HEK293 (cell line): ENCODE data around the gene PSRC1.

Experiments
- CTCF ChIA-PET: fragments of 350-600 bp; formaldehyde crosslinking; extraction: SDS; loops from one replicate; lab custom pipeline; 2021; ENCODE audit warnings: antibody characterized with exemption; lab: Yijun Ruan, JAX
- POLR2A ChIA-PET: fragments of 300-600 bp; formaldehyde crosslinking; extraction: SDS; loops from one replicate; lab custom pipeline; 2020; ENCODE audit warnings: antibody characterized with exemption, inconsistent platforms; lab: Yijun Ruan, JAX
- H3K27ac ChIP-seq: fragments of 200-500 bp; sonication (Bioruptor generic); 2 replicates; pipeline ENCODE4 v1.5.1; 2014; ENCODE audit warnings: low read depth, low read length, control low read depth, inconsistent platforms; ENCODE audit errors: extremely low read depth
- H3K36me3 ChIP-seq, 2 experiments: fragments of 200-500 bp in 1 of 2; sonication (Bioruptor generic) in 1 of 2; 1 replicate in 1 of 2; 2 replicates in 1 of 2; pipeline ENCODE4 v1.5.1; 2014 to 2017; ENCODE audit warnings: inconsistent platforms in 2 of 2, low read length in 2 of 2; ENCODE audit not compliant: control insufficient read depth in 2 of 2, insufficient read depth in 1 of 2
- H3K4me1 ChIP-seq: fragments of 200-500 bp; sonication (Bioruptor generic); 2 replicates; pipeline ENCODE4 v1.5.1; 2014; ENCODE audit warnings: mild to moderate bottlenecking, low read length, inconsistent platforms; ENCODE audit not compliant: control insufficient read depth, insufficient read depth
- H3K4me3 ChIP-seq: 2 replicates; pipeline ENCODE4 v1.5.1; 2011; ENCODE audit warnings: low read depth, mild to moderate bottlenecking, control low read depth, low read length, moderate library complexity
- H3K9me3 ChIP-seq: fragments of 200-500 bp; sonication (Bioruptor generic); 2 replicates; pipeline ENCODE4 v1.5.1; 2014; ENCODE audit warnings: low read depth, low read length, inconsistent platforms; ENCODE audit not compliant: control insufficient read depth, insufficient read depth
- BCL11A ChIP-seq: fragments of 450-650 bp; formaldehyde crosslinking; IDR thresholded peaks from 2 replicates; pipeline ENCODE4 v1.5.1; 2016; ENCODE audit warnings: low read depth, missing biosample characterization, missing genetic modification characterization
- HOXA7 ChIP-seq: sonication (generic); formaldehyde crosslinking; IDR thresholded peaks from 2 replicates; pipeline ENCODE4 v1.8.1; 2022; ENCODE audit warnings: missing genetic modification reagents, borderline replicate concordance
- RBAK ChIP-seq: fragments of 450-650 bp; formaldehyde crosslinking; IDR thresholded peaks from 2 replicates; pipeline ENCODE4 v1.5.1; 2016; ENCODE audit warnings: missing biosample characterization, missing genetic modification characterization
- YY2 ChIP-seq: fragments of 450-650 bp; formaldehyde crosslinking; IDR thresholded peaks from 2 replicates; pipeline ENCODE4 v1.5.1; 2016; ENCODE audit warnings: missing biosample characterization, missing genetic modification characterization
- ZNF140 ChIP-seq: fragments of 450-650 bp; formaldehyde crosslinking; IDR thresholded peaks from 2 replicates; pipeline ENCODE4 v1.5.1; 2016; ENCODE audit warnings: missing biosample characterization, missing genetic modification characterization
- ZNF404 ChIP-seq: fragments of 450-650 bp; formaldehyde crosslinking; IDR thresholded peaks from 2 replicates; pipeline ENCODE4 v1.5.1; 2017; ENCODE audit warnings: missing biosample characterization, missing genetic modification characterization
- ZNF521 ChIP-seq: fragments of 450-650 bp; formaldehyde crosslinking; IDR thresholded peaks from 2 replicates; pipeline ENCODE4 v1.5.1; 2017; ENCODE audit warnings: missing biosample characterization, mild to moderate bottlenecking, missing genetic modification characterization
- ZNF571 ChIP-seq: fragments of 450-650 bp; formaldehyde crosslinking; IDR thresholded peaks from 2 replicates; pipeline ENCODE4 v1.5.0; 2017; ENCODE audit warnings: missing biosample characterization, missing genetic modification characterization
- ZNF610 ChIP-seq: fragments of 450-650 bp; formaldehyde crosslinking; IDR thresholded peaks from 2 replicates; pipeline ENCODE4 v1.5.1; 2016; ENCODE audit warnings: missing biosample characterization, missing genetic modification characterization, borderline replicate concordance
- ZNF654 ChIP-seq: fragments of 450-650 bp; formaldehyde crosslinking; IDR thresholded peaks from 2 replicates; pipeline ENCODE4 v1.5.1; 2016; ENCODE audit warnings: low read depth, missing biosample characterization, missing genetic modification characterization
- ZNF664 ChIP-seq: fragments of 450-650 bp; formaldehyde crosslinking; IDR thresholded peaks from 2 replicates; pipeline ENCODE4 v1.5.1; 2016; ENCODE audit warnings: missing biosample characterization, missing genetic modification characterization
- TF ChIP-seq, protein P1 (sequence below): fragments of 450-650 bp; formaldehyde crosslinking; IDR thresholded peaks from 2 replicates; pipeline ENCODE4 v1.5.1; 2017; ENCODE audit warnings: missing biosample characterization, missing genetic modification characterization
- TF ChIP-seq, protein P2 (sequence below): fragments of 450-650 bp; formaldehyde crosslinking; IDR thresholded peaks from 2 replicates; pipeline ENCODE4 v1.5.1; 2016; ENCODE audit warnings: missing biosample characterization, missing genetic modification characterization
- TF ChIP-seq, protein P3 (sequence below): fragments of 450-650 bp; formaldehyde crosslinking; IDR thresholded peaks from 2 replicates; pipeline ENCODE4 v1.5.1; 2016; ENCODE audit warnings: missing biosample characterization, missing genetic modification characterization
- TF ChIP-seq, protein P4 (sequence below): fragments of 450-650 bp; formaldehyde crosslinking; IDR thresholded peaks from 2 replicates; pipeline ENCODE4 v1.5.1; 2016; ENCODE audit warnings: missing biosample characterization, missing genetic modification characterization

Gene PSRC1

DNA sequence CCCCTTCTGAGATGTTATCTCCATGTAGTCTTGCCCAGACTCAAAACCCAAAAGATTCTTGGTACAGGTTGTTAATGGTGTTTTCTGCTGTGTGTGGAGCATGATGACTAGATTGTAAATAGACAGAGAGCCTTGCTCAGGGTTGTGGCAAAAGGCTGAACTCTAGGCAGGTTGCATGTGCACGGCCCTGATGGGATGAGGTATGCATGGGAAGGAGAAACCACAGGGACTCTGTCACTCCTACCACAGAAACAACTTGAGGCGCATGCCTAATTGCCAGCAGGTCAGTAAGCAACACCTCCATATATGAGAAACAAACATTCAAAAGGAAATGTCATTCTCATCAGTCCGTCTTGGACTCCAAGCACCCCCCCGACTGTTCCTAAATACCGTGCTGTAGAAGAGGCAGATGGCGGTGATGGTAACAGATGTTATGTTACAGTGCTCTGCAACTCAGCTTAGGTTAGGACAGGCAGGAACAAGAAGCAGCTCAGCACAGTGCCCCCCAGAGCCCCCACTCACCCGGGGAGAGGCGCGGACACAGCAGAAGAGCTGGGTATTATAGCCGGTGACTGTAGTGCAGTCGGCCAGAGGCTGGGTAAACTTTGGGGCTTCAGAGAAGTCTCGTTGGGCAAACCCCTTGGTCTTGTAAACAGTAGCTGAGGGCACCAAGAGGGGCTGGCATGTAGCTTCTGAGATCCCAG is 12.9 kb upstream of the PSRC1 start (continued):
- TF ChIP-seq, protein P1, sequence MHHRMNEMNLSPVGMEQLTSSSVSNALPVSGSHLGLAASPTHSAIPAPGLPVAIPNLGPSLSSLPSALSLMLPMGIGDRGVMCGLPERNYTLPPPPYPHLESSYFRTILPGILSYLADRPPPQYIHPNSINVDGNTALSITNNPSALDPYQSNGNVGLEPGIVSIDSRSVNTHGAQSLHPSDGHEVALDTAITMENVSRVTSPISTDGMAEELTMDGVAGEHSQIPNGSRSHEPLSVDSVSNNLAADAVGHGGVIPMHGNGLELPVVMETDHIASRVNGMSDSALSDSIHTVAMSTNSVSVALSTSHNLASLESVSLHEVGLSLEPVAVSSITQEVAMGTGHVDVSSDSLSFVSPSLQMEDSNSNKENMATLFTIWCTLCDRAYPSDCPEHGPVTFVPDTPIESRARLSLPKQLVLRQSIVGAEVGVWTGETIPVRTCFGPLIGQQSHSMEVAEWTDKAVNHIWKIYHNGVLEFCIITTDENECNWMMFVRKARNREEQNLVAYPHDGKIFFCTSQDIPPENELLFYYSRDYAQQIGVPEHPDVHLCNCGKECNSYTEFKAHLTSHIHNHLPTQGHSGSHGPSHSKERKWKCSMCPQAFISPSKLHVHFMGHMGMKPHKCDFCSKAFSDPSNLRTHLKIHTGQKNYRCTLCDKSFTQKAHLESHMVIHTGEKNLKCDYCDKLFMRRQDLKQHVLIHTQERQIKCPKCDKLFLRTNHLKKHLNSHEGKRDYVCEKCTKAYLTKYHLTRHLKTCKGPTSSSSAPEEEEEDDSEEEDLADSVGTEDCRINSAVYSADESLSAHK (tag by site-specific recombination), result no peak

DNA sequence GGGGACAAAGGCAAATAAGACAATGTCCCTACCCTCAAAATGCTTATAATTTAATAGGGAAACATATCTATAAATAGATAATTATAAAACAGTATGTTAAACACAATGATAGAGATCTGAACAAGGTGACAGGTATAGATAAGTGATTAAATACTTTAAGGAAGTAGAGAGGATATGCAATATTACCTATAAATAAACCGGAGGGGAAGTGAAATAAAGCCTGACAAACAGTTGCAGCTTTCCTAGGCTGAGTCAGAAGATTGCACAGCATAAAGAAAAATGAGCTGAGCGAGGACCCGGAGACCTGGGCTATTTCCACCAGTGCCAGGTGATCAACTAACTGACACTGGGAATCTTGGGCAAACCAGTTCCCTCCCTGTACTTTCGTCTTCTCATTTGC is 11.5 kb upstream of the PSRC1 start:
- Histone ChIP-seq H3K36me3 (no peaks in the 10 kb centered on the region), H3K27ac (no peak overlapping the region), H3K4me1 (no peaks in the 10 kb centered on the region), H3K4me3 (no peak overlapping the region), H3K9me3 (no peaks in the 10 kb centered on the region)
- POLR2A ChIA-PET, result no interaction called here
- CTCF ChIA-PET, result no interaction called here
- TF ChIP-seq YY2 (tag by site-specific recombination), result no peak
- TF ChIP-seq ZNF571 (tag by site-specific recombination), result no peak
- TF ChIP-seq, protein P2, sequence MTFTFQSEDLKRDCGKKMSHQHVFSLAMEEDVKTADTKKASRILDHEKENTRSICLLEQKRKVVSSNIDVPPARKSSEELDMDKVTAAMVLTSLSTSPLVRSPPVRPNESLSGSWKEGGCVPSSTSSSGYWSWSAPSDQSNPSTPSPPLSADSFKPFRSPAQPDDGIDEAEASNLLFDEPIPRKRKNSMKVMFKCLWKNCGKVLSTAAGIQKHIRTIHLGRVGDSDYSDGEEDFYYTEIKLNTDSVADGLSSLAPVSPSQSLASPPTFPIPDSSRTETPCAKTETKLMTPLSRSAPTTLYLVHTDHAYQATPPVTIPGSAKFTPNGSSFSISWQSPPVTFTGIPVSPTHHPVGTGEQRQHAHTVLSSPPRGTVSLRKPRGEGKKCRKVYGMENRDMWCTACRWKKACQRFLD (tag by site-specific recombination), result no peak
- no peak for TF ChIP-seq ZNF610 (tag by site-specific recombination)

DNA sequence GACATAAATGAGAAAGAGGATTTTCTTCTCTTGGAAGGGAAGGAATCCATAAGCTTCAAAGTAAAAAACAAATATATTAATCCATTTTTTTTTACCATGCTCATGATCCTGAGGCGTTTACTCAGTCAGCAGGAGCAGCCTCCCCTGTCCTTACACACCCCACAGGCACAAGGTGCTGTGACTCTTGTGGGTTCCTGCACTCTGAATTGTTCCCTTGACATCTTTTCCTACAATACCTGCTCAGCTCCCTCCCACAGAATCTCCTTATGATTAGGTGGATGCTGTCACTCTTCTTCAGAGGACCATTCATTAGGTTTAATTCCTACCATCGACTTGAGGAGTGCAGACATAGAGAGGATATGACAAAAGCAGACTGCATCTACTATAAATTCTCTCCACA is 10.1 kb upstream of the PSRC1 start:
- Histone ChIP-seq H3K36me3 (no peaks in the 10 kb centered on the region), H3K9me3 (no peaks in the 10 kb centered on the region), H3K27ac (no peak overlapping the region), H3K4me3 (no peak overlapping the region), H3K4me1 (no peaks in the 10 kb centered on the region)
- ChIA-PET CTCF (interaction anchor here (0.6 to 1.8 kb wide), 4 partner anchors 15 to 207 kb away, joined by 3 to 12 read pairs (median 3); partner anchors contain the start of gene SORT1), POLR2A (interaction anchor here (2.3 kb wide), 1 partner anchor 10 kb away, joined by 9 read pairs; the partner anchor contains the start of gene PSRC1)
- TF ChIP-seq ZNF664 (tag by site-specific recombination), result no peak

DNA sequence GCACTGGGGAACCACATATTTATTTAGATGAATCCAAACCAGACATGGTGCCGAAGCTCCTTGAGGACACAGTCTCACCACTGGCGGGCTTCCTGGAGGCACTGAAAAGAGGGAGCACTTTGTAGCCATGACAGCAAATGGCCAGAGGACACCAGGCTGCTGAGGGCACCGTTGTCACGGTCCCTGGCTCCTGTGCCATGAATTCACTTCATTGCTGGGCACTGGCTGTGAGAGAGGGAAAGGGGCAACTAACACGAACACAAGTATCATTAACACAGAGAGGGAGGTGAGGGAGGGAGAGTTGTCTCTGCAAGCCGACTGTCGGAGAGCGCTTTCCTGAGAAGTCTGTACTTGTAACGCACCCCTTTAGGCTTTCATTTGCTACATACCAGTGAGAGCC is 9.4 kb upstream of the PSRC1 start:
- H3K4me3 ChIP-seq, result no peak overlapping the region
- H3K36me3 ChIP-seq, result no peaks in the 10 kb centered on the region
- H3K4me1 ChIP-seq, result no peaks in the 10 kb centered on the region
- no peaks in the 10 kb centered on the region for H3K9me3 ChIP-seq
- TF ChIP-seq BCL11A (tag by site-specific recombination), result no peak
- no peak for TF ChIP-seq ZNF521 (tag by site-specific recombination)
- TF ChIP-seq ZNF140 (tag by site-specific recombination), result no peak
- no peak for TF ChIP-seq HOXA7 (CRISPR knock-in tag)
- no peak for TF ChIP-seq RBAK
- TF ChIP-seq, all 188 proteins: peak for 0
- H3K27ac ChIP-seq, result no peak overlapping the region
- ChIA-PET CTCF (interaction anchor here (0.6 to 1.8 kb wide), 3 partner anchors 15 to 208 kb away, joined by 3 to 12 read pairs (median 3); partner anchors contain the start of gene SORT1), POLR2A (interaction anchor here (2.3 kb wide), 1 partner anchor 10 kb away, joined by 9 read pairs; the partner anchor contains the start of gene PSRC1)

DNA sequence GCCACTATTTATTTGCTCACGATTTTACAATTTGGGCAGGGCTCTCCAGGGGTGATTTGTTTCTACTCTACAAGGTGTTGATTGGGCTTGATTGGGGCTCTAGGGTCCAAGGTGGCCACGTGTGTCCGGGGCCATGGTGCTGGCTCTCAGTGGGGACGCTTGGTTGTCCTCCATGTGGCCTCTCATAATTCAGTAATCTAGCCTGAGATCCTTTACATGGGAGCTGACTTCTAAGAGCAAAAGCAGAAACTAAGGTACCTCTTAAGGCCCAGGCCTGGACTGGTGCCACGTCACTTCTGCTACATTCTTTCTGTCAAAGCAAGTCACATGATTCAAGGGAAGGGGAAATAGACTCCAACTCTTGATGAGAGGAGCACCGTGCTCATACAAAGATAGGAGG is 8.1 kb upstream of the PSRC1 start:
- Histone ChIP-seq H3K4me1 (no peaks in the 10 kb centered on the region), H3K36me3 (no peaks in the 10 kb centered on the region), H3K4me3 (no peak overlapping the region), H3K9me3 (no peaks in the 10 kb centered on the region), H3K27ac (no peak overlapping the region)
- POLR2A ChIA-PET, result interaction anchor here (0.6 to 2.3 kb wide), 2 partner anchors 8 to 85 kb away, joined by 3 to 9 read pairs; partner anchors contain the start of gene PSRC1
- CTCF ChIA-PET, result no interaction called here
- TF ChIP-seq, protein P3, sequence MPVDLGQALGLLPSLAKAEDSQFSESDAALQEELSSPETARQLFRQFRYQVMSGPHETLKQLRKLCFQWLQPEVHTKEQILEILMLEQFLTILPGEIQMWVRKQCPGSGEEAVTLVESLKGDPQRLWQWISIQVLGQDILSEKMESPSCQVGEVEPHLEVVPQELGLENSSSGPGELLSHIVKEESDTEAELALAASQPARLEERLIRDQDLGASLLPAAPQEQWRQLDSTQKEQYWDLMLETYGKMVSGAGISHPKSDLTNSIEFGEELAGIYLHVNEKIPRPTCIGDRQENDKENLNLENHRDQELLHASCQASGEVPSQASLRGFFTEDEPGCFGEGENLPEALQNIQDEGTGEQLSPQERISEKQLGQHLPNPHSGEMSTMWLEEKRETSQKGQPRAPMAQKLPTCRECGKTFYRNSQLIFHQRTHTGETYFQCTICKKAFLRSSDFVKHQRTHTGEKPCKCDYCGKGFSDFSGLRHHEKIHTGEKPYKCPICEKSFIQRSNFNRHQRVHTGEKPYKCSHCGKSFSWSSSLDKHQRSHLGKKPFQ (tag by site-specific recombination), result no peak
- TF ChIP-seq ZNF404 (tag by site-specific recombination) (no peak), ZNF654 (no peak)
- TF ChIP-seq, protein P4, sequence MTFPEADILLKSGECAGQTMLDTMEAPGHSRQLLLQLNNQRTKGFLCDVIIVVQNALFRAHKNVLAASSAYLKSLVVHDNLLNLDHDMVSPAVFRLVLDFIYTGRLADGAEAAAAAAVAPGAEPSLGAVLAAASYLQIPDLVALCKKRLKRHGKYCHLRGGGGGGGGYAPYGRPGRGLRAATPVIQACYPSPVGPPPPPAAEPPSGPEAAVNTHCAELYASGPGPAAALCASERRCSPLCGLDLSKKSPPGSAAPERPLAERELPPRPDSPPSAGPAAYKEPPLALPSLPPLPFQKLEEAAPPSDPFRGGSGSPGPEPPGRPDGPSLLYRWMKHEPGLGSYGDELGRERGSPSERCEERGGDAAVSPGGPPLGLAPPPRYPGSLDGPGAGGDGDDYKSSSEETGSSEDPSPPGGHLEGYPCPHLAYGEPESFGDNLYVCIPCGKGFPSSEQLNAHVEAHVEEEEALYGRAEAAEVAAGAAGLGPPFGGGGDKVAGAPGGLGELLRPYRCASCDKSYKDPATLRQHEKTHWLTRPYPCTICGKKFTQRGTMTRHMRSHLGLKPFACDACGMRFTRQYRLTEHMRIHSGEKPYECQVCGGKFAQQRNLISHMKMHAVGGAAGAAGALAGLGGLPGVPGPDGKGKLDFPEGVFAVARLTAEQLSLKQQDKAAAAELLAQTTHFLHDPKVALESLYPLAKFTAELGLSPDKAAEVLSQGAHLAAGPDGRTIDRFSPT (tag by site-specific recombination), result no peak
